ENCODE results near the gene COL5A3.

COL5A3 gene

GRCh38 chr19:10006335-10006708 lies 4.0 kb downstream of the COL5A3 start:
- TF ChIP-seq CTCF (IDR thresholded peaks at IDR 0.05; ENCODE audit: insufficient read depth, missing control alignments): no peak
- no peak for FAIRE-seq
- DNase-seq (ENCODE audit: insufficient read length, low spot score): no peak

DNA sequence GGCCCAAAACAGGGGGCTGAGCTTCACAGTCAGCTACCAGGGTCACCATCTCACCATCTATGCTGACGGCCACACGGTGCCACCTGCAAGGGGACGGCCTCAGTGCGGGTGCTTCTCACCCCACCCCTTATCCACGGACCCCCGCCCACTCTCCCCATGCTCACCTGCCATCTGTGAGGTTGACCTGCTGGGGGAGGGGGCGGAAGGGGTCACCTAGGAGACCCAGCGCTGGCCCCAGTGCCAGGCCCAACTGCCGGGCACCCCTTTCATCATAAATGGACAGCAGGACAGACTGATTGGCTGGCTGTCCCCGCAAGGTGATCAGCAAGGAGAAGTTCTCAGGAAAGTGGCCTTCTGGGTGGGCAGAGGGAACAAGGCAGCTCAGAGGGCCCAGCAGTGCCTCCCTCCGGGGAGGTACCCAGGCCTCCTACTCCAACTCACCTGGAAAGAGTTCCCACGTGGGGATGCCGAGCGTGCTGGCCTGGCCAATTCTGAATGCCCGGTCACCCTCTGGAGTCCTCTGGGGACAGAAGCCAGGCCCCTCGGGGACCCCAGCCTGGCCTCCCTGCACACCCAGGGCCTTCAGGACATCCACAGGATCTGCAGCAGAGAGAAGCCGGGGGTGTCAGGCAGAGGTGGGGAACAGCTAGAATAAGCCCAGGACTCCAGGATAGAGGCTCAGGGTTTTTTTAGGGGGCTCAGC lies 4.5 kb downstream of the COL5A3 start:
- TF ChIP-seq CTCF (IDR thresholded peaks at IDR 0.05; ENCODE audit: insufficient read depth, missing control alignments): no peak
- FAIRE-seq (no peak), DNase-seq (ENCODE audit: insufficient read length, low spot score) (no peak)

DNA sequence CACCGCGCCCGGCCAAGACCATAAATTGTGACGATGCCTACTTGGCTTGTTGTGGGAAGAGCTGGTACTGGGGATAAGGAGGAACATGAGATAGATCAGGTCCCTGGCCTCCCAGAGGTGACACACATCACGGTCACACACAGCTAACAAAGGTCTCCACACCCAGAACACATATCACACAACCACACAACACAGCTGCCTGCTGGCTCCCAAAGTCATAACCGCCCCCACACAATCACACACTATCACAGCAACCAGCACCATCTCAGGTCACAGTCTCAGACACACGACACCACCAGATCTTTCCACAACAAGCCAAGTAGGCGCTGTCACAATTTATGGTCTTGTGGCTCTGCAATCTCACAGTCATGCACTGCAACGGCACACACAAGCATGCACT lies 5.7 kb downstream of the COL5A3 start:
- DNase-seq (ENCODE audit: insufficient read length, low spot score) (no peak), FAIRE-seq (no peak)
- TF ChIP-seq CTCF (IDR thresholded peaks at IDR 0.05; ENCODE audit: insufficient read depth, missing control alignments): no peak

DNA sequence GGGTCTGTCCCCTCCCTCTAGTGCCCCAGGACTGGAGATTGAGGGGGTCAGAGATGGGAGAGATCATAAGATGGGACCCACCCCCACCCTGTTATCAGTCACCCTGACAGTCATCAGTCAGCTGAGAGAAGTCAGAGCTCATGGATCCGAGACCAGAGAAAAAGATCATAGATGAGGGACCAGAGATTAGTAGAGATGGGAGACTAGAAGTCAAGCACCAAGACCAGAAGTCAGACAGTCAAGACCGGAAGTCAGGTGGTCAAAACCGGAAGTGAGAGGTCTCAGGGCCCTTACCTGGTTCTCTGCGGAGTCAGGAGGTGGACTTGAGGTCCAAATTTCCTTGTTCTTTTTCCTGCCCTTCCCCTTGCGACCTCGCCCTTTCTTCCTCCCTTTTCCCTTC lies 7.0 kb downstream of the COL5A3 start:
- TF ChIP-seq CTCF (IDR thresholded peaks at IDR 0.05; ENCODE audit: insufficient read depth, missing control alignments): no peak
- DNase-seq (ENCODE audit: insufficient read length, low spot score): no peak
- no peak for FAIRE-seq

DNA sequence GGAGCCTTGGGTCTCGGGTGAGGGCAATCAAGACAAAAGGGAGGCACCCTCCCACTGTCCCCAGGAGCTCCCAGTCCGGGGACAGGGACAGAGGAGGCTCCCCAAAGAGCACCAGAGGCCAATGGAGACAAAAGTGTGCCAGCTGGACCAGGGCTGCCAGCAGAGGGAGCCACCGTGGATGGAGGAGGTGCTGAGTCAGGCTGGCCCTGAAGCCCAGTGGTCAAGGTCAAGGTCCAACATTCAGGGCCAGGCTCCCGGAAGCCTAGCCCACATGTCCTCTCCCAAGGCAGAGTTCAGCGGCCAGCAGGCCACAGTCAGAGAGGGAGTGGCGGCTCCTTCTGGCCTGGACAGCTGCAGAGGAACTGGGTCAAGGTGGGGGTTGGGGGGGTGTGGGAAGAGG lies 8.4 kb downstream of the COL5A3 start:
- FAIRE-seq (no peak), DNase-seq (ENCODE audit: insufficient read length, low spot score) (no peak)
- peak; percentile 15 for TF ChIP-seq CTCF (IDR thresholded peaks at IDR 0.05; ENCODE audit: insufficient read depth, missing control alignments)

GRCh38 chr19:10000171-10000826 lies 10.0 kb downstream of the COL5A3 start:
- FAIRE-seq (peak; percentile 21), DNase-seq (ENCODE audit: insufficient read length, low spot score) (peak; percentile 89)
- peak; percentile 76 for TF ChIP-seq CTCF (IDR thresholded peaks at IDR 0.05; ENCODE audit: insufficient read depth, missing control alignments)

DNA sequence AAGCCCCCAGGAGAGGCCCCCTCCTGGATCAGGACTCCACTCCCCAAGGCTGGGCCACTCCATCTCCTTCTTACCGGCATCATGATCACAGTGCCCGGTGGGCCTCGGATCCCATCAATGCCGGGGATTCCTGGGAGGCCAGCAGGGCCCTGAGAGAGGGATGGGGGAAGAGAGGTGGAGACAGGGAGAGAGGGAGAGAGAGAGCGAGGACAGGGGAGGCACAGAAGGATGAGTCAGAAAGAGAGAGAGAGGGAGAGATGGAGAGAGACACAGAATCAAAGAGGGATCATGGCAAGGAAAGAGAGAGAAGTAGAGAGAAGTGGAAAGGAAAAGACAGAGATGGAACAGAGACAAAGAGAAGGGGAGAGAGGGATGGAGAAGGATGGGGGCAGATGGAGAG lies 13.8 kb downstream of the COL5A3 start:
- no peak for TF ChIP-seq CTCF (IDR thresholded peaks at IDR 0.05; ENCODE audit: insufficient read depth, missing control alignments)
- no peak for FAIRE-seq
- DNase-seq (ENCODE audit: insufficient read length, low spot score): no peak

All from D721Med (cell line).